VCaP (cell line): ENCODE results near the gene CRYGD.

Experiments
- H3K27ac ChIP-seq: fragments of 450-650 bp; 2 replicates; pipeline ENCODE4 v1.5.1; 2017
- TF ChIP-seq, protein P1 (sequence below): fragments of 450-650 bp; conservative IDR thresholded peaks from 2 replicates; pipeline ENCODE4 v1.5.1; 2017; ENCODE audit warnings: mild to moderate bottlenecking, moderate library complexity

Gene CRYGD

DNA sequence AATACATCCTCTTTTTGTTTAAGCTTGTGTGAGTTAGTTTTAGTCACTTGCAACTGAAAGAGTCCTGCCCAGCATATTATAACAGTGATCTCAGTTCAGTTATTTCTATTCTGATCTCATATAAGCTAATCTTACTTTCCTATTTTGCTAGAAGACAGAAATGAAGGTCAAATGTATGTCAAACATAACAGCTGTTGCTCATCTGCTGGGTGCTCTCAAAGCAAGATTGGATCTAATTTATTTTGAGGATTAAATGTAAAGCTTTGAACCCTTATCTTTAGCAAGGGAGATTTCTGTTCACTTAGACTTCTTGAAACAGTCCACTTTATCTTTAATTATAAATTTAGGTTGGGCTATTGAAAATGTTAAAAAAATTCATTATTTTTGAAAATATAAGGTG, 31.2 kb downstream of the CRYGD start:
- TF ChIP-seq, protein P1, sequence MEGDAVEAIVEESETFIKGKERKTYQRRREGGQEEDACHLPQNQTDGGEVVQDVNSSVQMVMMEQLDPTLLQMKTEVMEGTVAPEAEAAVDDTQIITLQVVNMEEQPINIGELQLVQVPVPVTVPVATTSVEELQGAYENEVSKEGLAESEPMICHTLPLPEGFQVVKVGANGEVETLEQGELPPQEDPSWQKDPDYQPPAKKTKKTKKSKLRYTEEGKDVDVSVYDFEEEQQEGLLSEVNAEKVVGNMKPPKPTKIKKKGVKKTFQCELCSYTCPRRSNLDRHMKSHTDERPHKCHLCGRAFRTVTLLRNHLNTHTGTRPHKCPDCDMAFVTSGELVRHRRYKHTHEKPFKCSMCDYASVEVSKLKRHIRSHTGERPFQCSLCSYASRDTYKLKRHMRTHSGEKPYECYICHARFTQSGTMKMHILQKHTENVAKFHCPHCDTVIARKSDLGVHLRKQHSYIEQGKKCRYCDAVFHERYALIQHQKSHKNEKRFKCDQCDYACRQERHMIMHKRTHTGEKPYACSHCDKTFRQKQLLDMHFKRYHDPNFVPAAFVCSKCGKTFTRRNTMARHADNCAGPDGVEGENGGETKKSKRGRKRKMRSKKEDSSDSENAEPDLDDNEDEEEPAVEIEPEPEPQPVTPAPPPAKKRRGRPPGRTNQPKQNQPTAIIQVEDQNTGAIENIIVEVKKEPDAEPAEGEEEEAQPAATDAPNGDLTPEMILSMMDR = no peak
- H3K27ac ChIP-seq = no peak overlapping the region

GRCh38 chr2:208092093-208092832, 32.1 kb downstream of the CRYGD start:
- H3K27ac ChIP-seq = no peak overlapping the region
- TF ChIP-seq, protein P1 = no peak

- H3K27ac ChIP-seq = no peak overlapping the region
- TF ChIP-seq, protein P1 = no peak
Observed at GRCh38 chr2:208090420-208090819, 33.9 kb downstream of the CRYGD start.

DNA sequence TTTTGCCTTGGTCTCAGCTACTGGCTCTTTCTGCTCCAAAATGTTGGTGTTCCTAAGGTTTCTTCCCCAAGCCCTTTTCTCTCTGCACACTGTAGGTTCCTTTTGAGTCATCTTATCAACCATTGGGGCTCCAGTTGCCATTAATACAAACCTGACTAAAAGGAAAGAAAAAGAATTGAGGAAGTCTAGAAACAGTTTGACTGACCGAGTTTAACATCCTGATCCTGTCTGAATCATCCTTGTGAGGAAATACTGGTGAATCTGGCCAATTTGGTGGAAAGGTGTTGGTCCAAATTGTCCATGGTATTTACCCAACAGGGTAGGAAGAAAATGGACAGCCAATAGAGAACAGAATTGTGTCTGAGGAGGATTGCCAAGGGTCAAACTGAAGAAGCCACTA, 38.3 kb downstream of the CRYGD start:
- TF ChIP-seq, protein P1 = no peak
- H3K27ac ChIP-seq = no peak overlapping the region

- TF ChIP-seq, protein P1 = no peak
- H3K27ac ChIP-seq = no peak overlapping the region
Observed at GRCh38 chr2:208083807-208084206, 40.5 kb downstream of the CRYGD start.

DNA sequence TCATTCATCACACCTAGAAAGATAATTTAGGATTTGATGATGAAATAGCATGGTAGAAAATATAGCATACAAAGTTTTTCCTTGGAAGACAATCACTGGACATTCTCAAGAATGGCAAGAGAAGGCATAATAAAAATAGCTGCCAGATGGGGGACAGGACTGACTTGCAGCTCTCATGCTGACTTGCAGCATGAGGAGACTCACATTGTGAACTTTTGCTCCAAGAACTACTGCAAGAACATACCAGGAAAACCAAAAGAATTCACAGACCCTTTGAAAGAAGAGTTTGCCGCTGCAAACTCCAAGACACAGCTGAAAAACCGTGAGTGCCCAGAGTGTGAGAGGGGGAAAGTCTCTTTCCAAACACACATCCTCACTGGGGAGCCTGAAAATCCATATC, 47.0 kb downstream of the CRYGD start:
- no peak overlapping the region for H3K27ac ChIP-seq
- TF ChIP-seq, protein P1 = no peak

DNA sequence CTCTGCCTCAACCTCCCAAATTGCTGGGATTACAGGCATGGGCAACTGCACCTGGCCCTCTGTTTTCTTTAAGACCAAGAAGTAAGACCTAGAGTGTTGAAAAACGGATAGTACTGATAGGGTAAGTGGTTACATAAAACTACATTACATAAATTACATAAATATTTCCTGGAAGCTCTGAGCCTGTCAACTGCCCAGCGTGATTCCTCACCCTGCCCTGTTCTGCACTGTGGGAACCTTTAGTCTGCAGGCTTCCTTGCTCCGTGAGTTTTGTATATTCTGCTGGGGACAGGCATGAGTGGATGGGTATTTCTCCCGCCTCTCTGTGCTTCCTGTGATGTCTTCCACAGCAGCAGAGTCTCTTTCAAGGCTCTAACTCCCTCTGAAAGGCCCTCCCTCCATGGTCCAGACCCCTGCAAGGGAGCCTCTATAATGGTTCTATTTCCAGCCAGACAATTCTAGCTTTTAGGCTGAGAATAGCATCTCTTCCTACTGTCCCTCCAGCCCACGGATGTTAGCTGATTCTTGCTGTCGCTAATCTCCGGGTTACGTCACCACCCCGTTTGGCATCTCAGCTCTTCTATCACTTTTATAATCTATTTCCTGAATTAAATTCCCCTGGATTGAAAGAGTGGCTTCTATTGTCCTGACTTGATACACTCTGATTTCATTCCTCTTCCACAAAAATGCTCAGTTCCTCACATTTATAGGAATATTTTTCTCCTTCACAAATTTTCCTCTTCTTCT, 49.5 kb downstream of the CRYGD start:
- TF ChIP-seq, protein P1 = no peak
- H3K27ac ChIP-seq = no peak overlapping the region
